Measurements from ENCODE around the gene STAU1.
A peak's percentile ranks its signal among the peaks of the same experiment; 100 is the strongest.
"Not testable (repeated sequence)": the region's sequence is repeated elsewhere in the genome, so short reads cannot be mapped to it uniquely, and the experiment has no call there.

STAU1 gene

DNA sequence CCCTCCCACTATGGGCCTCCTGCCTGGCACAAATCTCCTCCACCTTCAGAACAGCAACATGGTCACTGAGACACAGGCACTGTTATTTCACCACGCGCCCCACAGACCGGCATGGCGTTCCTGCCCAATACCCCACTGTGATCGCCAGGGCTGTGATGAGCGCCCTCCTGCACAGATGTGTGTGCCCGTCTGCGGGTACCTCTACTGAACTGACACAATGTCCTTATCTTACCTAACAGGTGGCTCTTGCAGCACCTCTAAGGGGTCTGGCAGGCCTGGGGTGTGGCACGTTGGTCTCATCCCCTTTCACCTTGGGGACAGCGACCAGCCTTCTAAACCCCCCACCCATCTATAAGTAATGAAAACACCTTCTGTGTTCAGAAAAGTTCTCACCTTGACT lies 64.2 kb downstream of the STAU1 start:
- ATAC-seq (no peak), DNase-seq (no peak)
- H3K9me3 Mint-ChIP-seq, result no peaks in the 10 kb centered on the region
- no peak overlapping the region for H3K4me3 Mint-ChIP-seq
- H3K4me1 Mint-ChIP-seq, result no peaks in the 10 kb centered on the region
- H3K27ac Mint-ChIP-seq, result no peak overlapping the region
- H3K27me3 Mint-ChIP-seq, result no peaks in the 10 kb centered on the region

DNA sequence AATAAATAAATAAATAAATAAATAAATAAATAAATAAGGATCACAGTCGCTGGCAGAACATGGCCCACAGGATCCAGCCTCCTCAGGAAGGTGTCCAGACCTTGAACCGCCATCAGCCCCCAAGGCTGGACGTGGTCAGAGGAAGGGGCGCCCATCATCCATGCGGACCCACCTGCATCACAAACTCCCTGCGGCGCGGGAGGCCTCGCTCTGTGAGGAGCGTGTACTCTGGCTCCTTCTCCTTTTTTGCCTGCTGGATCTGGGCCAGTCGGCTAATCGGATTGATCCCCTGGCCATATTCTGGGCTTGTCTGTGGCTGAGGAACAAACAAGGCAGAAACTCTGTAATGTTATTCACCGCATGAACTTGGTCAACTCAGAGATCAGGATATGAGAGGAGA lies 65.2 kb downstream of the STAU1 start:
- Mint-ChIP-seq H3K4me3 (no peak overlapping the region), H3K4me1 (no peaks in the 10 kb centered on the region), H3K27me3 (no peaks in the 10 kb centered on the region), H3K27ac (no peak overlapping the region), H3K9me3 (no peaks in the 10 kb centered on the region)
- DNase-seq (no peak), ATAC-seq (no peak)

DNA sequence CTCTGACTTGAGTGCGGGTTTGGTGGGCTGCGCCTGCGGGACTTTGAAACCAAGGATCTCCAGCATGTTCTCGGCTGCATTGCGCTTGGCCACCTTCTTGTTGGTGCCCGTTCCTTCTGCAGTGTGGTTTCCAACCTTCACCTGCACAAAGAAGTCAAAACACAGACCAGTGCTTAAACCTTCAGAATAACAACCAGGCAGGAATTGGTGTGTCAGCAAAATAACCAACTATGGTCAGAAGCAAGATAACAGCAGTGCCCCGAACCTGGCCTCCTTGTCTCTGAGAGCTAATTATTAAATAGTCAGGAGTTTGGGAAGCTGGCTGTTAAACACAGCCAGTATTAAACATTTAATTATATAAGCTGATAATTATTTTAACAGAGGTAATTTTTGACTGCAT lies 68.1 kb downstream of the STAU1 start:
- DNase-seq, result no peak
- no peak for ATAC-seq
- H3K9me3 Mint-ChIP-seq, result no peaks in the 10 kb centered on the region
- H3K4me3 Mint-ChIP-seq, result no peak overlapping the region
- H3K4me1 Mint-ChIP-seq, result no peaks in the 10 kb centered on the region
- H3K27me3 Mint-ChIP-seq, result no peaks in the 10 kb centered on the region
- peak overlapping the region; percentile 16 to 34 for H3K27ac Mint-ChIP-seq

DNA sequence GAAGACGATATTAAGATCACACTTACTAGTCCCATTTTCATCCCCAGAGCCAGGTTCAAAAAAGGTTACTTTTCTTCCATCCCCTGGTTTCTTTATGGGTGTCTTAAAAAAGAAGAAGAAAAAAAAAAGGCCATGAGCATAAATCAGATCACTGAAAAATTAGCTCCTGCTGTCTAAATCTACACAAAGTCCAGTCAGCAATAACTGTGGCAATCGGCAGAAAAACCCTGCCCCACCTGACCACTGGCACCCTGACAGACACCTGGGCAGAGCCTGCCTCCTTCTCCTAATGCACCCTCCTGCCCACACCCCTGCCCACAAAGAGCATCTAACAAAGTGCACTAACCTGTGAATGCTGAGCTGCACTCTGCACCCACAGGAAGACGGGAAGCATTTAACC lies 69.8 kb downstream of the STAU1 start:
- no peak for DNase-seq
- Mint-ChIP-seq H3K4me1 (no peaks in the 10 kb centered on the region), H3K27me3 (no peaks in the 10 kb centered on the region), H3K4me3 (no peak overlapping the region), H3K9me3 (no peaks in the 10 kb centered on the region), H3K27ac (no peak overlapping the region)
- ATAC-seq, result no peak

DNA sequence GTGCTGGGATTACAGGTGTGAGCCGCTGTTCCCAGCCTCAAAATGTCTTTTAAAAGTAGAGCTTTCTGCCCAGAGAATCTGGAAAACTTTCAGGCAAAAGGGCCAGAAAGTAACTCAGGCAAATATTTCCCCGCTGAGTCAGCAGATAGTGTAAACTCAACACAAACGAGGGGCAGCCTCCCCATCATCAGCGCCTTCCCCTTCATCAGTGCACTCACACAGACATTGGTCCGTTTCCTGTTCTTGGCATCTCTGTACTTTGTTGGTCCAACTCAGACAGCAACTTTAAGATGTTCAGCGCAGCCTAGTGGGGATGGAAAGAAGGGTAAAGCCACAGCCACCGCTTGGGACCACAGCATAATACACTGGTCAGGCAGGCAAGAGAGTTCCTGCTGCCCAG lies 72.6 kb downstream of the STAU1 start:
- H3K4me1 Mint-ChIP-seq, result no peaks in the 10 kb centered on the region
- ATAC-seq, result no peak
- H3K4me3 Mint-ChIP-seq, result no peak overlapping the region
- H3K27me3 Mint-ChIP-seq, result no peaks in the 10 kb centered on the region
- peak overlapping the region in 1 of 2 donors; percentile 91 for H3K27ac Mint-ChIP-seq
- no peaks in the 10 kb centered on the region for H3K9me3 Mint-ChIP-seq
- no peak for DNase-seq

DNA sequence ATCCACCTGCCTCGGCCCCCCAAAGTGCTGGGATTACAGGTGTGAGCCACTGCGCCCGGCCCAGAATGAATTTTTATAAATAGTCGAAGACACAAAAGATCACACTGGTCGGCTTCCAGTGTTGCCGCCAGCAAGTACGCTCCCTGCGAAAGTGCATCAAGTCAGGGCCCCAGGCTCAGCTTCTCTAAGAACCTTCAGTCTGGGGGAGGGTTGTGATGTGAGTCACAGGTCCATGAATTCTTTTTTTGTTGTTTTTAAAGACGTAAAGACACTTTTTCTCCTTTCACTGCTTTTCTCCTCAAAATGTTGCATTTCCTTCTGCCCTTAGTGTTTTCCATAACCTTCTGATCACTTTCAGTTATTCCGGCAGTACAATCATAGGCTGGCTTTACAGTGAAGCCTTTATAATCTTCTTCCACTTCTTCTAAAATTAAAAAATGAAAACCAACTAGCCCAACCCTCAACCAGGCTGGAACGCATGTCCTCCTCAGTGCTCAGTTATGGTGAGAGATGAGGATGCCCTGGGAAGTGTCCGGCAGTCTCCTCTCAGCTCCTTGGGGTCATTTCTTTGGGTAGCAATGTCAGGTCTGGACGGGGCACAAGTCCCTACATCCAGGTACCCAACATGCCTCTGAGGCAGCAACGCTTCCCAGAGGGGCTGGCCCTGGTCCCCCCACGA lies 75.4 kb downstream of the STAU1 start:
- Mint-ChIP-seq H3K4me1 (no peaks in the 10 kb centered on the region), H3K9me3 (no peaks in the 10 kb centered on the region), H3K27me3 (no peaks in the 10 kb centered on the region), H3K27ac (no peak overlapping the region), H3K4me3 (no peak overlapping the region)
- DNase-seq (no peak), ATAC-seq (no peak)

DNA sequence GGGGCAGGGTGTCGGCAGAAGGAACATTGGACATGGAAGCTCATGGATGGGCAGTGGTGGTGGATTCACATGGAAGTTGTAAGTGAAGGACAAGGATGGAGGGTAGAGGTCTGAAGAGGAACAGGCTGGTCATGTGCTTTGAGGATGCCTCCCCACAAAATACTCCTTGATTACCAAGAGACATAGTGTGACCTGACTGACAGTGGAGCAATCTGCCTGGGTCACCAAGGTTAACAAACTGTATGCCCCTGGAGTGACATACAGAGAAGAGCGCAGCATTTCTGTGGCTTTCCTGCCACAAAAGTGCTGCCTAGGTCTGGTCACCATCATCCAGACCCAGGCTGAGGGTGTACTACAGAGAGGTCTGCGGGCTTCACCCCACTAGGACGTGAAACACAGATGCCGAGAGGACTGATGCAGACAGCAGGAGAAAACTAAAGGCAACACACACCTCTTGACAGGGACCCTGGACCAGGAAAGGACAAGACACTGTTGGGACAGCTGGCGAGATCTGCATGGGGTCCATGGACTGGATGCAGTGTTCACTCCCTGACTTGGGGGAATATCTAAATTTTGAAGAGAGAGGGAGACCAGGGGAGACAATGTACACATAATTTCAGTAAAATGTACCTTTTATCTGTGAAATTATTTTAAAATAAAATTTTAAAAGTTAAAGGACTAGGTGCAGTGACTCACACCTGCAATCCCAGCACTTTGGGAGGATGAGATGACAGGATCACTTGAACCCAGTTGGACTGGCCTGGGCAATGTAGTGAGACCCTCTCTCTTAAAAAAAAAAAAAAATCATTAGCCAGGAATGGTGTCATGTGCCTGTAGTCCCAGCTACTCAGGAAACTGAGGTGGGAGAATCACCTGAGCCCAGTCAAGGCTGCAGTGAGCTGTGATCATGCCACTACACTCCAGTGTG lies 77.1 kb downstream of the STAU1 start:
- Mint-ChIP-seq H3K27ac (peak overlapping the region in 1 of 2 donors; percentile 2), H3K27me3 (no peaks in the 10 kb centered on the region), H3K4me3 (no peak overlapping the region), H3K9me3 (no peaks in the 10 kb centered on the region), H3K4me1 (no peaks in the 10 kb centered on the region)
- ATAC-seq (peak; percentile 29), DNase-seq (no peak)

DNA sequence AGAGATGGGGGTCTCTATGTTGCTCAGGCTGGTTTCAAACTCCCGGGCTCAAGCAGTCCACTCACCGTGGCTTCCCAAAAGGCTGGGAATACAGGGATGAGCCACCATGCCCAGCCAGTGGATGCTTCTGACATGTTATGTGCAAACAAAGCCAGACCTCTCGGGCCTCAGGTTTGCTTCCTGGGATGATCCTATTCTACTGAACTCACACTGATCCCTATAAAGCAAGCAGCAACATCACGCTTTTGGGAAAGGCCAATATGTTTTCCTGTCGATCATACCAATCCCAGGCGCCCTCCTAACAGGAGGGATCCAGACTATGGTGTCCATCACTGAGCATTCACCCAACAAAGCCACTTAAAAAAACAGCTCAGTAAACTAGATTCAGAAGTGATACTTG lies 81.8 kb downstream of the STAU1 start:
- no peaks in the 10 kb centered on the region for H3K27me3 Mint-ChIP-seq
- peaks cover 1% of the 10 kb centered on the region for H3K4me1 Mint-ChIP-seq
- H3K27ac Mint-ChIP-seq, result no peak overlapping the region

DNA sequence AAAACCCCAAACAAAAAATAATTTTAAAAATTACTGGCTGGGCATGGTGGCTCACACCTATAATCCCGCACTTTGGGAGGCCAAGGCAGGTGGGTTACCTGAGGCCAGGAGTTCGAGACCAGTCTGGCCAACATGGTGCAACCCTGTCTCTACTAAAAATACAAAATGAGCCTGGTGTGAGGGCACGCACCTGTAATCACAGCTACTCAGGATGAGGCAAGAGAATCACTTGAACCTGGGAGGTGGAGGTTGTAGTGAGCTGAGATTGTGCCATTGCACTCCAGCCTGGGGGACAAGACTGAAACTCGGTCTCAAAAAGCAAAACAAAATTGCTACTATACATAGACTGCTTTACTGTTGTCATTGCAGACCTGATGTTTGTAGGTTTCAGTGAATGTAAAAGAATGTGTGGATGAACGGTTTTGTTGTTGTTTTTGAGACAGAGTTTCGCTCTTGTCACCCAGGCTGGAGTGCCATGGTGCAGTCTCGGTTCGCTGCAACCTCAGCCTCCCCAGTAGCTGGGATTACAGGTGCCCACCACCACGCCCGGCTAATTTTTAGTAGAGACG lies 83.1 kb downstream of the STAU1 start:
- H3K4me3 Mint-ChIP-seq, H3K4me1 Mint-ChIP-seq, ATAC-seq, DNase-seq, H3K9me3 Mint-ChIP-seq, H3K27ac Mint-ChIP-seq, H3K27me3 Mint-ChIP-seq: not testable (repeated sequence)

More for the DNA sequence above, 81.8 kb downstream of the STAU1 start:
- DNase-seq, result no peak
- no peak for ATAC-seq
- no peak overlapping the region for H3K4me3 Mint-ChIP-seq
- H3K9me3 Mint-ChIP-seq, result no peaks in the 10 kb centered on the region

DNA sequence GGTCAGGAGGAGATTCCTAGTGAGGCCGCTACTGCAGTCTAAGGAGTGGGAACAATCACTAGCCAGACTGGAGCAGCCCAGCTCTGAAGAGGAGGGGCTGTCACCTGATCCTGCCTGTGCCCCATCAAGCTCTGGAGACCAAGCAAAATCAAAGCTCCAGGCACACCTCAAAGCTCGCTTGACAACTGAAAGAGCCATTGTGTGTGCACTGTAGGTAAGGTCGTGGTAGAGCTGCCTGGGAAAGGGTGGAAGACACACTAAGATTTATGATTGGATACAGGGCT lies 83.8 kb downstream of the STAU1 start:
- Mint-ChIP-seq H3K27me3 (no peaks in the 10 kb centered on the region), H3K4me3 (no peak overlapping the region), H3K27ac (peak overlapping the region in 1 of 2 donors; percentile 74), H3K9me3 (no peaks in the 10 kb centered on the region), H3K4me1 (peaks cover 10% of the 10 kb centered on the region)
- ATAC-seq (no peak), DNase-seq (no peak)

DNA sequence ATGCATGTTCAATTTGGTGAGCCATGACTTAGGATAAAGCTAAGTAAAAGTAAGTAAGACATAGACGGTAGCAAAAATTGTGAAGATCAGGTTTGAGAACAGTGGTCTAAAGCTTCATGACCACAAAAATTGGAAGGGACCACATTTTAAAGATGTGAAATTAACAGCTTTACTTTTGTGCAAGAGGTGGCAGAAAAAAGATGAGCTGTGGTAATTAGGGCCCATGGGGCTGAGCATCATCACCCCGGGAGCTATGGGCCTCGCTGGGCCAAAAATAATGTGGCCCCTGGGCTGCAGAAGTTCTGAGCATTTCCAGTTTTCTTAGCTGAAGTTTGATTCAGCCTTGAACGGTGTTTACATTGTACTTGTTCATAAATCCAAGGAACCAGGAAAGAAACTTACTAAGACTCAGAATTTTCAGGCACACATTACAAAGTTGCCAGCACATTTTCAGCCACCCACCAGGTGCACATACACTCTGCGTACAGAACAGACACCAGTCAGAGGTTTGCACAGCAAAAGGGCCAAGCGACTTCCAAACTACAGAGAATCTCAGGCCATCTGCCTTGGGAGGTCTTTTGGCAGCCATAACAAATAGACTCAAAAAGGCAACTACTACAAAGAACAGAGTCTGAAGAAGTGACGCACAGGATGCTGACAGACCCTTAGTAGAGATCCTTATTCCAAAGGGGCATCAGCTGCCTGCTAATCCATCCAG lies 84.3 kb downstream of the STAU1 start:
- Mint-ChIP-seq H3K9me3 (no peaks in the 10 kb centered on the region), H3K27me3 (no peaks in the 10 kb centered on the region), H3K4me3 (no peak overlapping the region), H3K4me1 (peaks cover 10% of the 10 kb centered on the region), H3K27ac (peak overlapping the region in 1 of 2 donors; percentile 74)
- DNase-seq, result no peak
- peak; percentile 27 for ATAC-seq

DNA sequence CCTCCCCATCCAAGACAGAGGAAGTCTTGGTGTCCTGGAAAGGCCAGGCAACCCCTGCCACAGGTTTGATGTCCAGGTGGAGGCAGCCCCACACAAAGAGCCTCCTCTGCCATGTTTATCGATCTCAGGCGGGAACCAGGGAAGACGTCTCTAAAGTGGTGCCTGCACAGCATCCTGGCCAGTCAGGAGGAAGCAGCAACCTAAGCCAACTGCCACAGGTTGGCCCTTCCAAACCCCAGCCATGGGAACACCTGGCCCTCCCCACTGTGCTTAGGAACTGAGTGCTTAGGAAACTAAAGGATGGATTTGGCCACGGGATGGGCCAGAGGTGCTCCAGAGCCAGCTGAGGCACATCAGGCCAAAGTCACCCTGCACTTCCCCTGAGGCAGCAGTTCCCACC lies 85.1 kb downstream of the STAU1 start:
- no peaks in the 10 kb centered on the region for H3K27me3 Mint-ChIP-seq

DNA sequence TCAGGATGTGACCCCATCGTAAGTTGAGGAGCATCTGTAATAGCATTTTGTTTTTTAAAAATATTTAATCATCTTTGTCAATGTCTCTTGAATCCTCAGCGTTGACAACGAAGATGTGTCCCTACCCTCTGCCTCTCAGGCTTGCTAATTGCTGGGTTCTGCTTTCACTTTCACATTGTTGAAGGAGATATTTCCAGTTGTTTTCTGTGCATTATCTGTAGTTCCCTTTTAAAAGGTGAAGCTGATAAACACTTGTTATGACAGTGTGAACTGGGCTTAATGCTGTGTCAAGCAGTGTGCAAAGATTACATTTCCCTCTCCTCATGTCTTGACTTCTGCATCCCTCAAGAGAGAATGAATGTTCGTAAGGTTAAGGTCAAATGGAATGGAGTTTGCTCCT lies 87.2 kb downstream of the STAU1 start:
- Mint-ChIP-seq H3K4me1 (peaks cover 10% of the 10 kb centered on the region), H3K27ac (no peak overlapping the region), H3K27me3 (no peaks in the 10 kb centered on the region), H3K9me3 (no peaks in the 10 kb centered on the region), H3K4me3 (no peak overlapping the region)
- ATAC-seq (no peak), DNase-seq (no peak)

More for the DNA sequence above, 85.1 kb downstream of the STAU1 start:
- DNase-seq (no peak), ATAC-seq (no peak)
- Mint-ChIP-seq H3K4me1 (peaks cover 10% of the 10 kb centered on the region), H3K4me3 (no peak overlapping the region), H3K27ac (peak overlapping the region in 1 of 2 donors; percentile 28), H3K9me3 (no peaks in the 10 kb centered on the region)

DNA sequence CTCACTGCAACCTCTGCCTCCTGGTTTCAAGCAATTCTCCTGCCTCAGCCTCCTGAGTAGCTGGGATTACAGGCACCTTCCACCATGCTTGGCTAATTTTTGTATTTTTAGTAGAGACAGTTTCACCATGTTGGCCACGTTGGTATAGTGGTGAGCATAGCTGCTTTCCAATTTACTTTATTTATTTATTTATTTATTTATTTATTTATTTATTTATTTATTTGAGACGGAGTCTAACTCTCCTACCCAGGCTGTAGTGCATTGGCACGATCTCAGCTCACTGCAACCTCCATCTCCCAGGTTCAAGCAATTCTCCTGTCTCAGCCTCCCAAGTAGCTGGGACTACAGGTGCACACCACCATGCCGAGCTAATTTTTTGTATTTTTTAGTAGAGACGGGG lies 87.8 kb downstream of the STAU1 start:
- not testable (repeated sequence) for H3K27me3 Mint-ChIP-seq, DNase-seq, H3K27ac Mint-ChIP-seq, H3K4me3 Mint-ChIP-seq, H3K4me1 Mint-ChIP-seq, ATAC-seq, H3K9me3 Mint-ChIP-seq

DNA sequence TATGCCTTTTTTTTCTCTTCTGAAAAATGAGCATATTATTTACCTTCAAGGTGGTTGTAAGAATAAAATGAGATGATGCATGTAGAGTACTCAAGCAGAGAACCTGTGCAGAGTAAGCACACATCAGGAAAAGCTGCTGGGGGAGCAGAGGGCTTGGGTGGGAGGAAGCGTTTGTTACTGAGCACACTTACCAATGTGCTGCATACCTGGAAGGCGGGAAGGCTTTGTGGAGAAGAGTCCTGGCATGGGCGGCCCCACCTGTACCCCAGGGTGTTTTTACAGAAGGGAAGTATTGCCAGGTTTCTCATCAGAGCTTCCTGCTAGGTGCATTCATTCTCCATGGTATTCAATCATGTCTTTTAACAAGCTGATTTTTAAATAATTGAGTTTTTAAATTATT lies 89.1 kb downstream of the STAU1 start:
- no peak for DNase-seq
- Mint-ChIP-seq H3K4me3 (no peak overlapping the region), H3K9me3 (no peaks in the 10 kb centered on the region), H3K4me1 (peaks cover 10% of the 10 kb centered on the region), H3K27me3 (no peaks in the 10 kb centered on the region), H3K27ac (peak overlapping the region in 1 of 2 donors; percentile 42)
- ATAC-seq, result no peak

DNA sequence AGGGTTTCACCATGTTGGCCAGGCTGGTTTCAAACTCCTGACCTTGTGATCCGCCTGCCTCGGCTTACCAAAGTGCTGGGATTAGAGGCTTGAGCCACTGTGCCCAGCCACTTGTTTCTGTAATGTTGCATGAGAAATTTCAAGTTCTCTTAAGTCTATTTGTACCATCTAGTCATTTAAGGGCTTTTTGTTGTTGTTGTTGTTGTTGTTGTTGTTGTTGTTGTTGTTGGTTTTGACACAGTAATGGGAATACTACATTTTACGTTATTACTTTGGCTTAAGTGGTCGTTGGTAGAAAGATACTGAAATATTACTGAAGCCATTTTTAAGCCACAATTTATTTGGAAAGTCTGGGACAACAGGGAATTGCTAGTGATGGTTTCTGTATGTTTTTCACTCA lies 90.0 kb downstream of the STAU1 start:
- H3K9me3 Mint-ChIP-seq, result no peaks in the 10 kb centered on the region
- ATAC-seq, result no peak
- no peak for DNase-seq
- H3K4me3 Mint-ChIP-seq, result no peak overlapping the region
- peaks cover 10% of the 10 kb centered on the region for H3K4me1 Mint-ChIP-seq
- H3K27me3 Mint-ChIP-seq, result no peaks in the 10 kb centered on the region
- no peak overlapping the region for H3K27ac Mint-ChIP-seq

All from stimulated activated naive CD8-positive, alpha-beta T cell treated with anti-CD3 and anti-CD28 coated beads, Interleukin-15, amount 100 ng/mL, for 72 hours (primary cell).